HG02798 (cell line): ENCODE results near the gene LEMD1.

Source experiments
- ATAC-seq: cut with Tn5 transposase; IDR thresholded peaks from one replicate; pipeline ENCODE4 v1.9.1; 2021; ENCODE audit warnings: mild to moderate bottlenecking; ENCODE audit not compliant: unreplicated experiment, poor library complexity

The LEMD1 gene

GRCh38 chr1:205421798-205422197 lies at the start of gene LEMD1:
Gene LEMD1, minus strand, starts transcription at chr1:205422056. Its CDS starts 1,520 bp downstream, at chr1:205420536.
- ATAC-seq, result no peak

DNA sequence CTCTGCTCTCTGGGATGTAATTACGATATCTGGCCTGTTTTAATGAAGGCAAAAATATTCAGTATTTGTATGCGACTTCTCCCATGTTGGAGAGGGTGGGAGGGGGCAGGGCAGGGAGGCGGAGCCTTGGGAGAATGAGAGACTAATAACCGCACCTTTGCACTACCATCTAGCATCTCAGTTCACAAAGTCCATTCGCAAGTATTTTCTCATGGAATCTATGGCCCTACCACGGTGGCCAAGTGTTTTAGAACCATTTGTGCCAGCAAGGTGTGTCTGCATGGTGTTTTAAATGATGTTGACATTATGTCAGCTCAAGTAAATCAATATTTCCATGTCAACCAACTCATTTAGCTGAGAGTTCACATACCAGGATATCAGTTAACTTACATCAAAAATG lies 48.3 kb upstream of the LEMD1 start:
- ATAC-seq, result no peak

GRCh38 chr1:205466595-205467220 lies 44.9 kb upstream of the LEMD1 start:
- no peak for ATAC-seq

- no peak for ATAC-seq
These were observed 43.5 kb upstream of the LEMD1 start for GRCh38 chr1:205465392-205465791.

DNA sequence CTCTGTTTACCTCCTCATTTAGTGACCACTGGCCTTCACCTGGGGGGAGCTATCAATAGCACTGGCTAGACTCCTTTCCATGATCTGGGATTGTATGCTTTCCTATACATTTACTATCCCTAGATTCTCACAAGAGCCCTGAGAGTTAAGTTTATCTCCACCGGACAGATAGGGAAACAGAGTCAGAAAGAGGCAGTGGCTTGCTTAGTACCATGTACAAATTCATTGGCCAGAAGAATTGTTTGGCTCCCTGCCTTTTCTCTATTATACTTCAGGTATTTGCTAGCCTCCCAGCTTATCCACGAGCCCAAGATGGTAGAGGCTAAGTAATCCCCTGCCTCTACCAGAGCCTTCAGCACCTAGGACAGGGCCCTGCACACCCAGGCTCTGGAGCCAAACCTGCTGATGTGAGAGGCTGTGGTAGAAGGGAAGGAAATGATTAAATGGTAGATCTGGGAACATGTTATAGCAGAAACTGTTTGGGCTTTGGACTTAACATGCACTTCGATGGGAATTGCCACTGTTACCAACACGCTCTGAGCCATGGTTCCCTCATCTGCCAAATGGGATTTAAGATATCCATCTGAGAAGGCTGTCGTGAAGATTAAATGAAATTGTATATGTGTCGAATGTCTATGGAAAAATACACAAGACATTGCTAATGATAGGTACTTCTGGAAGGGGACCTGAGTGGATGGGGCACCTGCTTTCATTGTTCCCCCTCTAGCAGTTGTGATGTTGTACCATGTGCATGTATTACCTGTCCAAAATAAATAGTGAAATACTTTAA lies 37.1 kb upstream of the LEMD1 start:
- no peak for ATAC-seq

DNA sequence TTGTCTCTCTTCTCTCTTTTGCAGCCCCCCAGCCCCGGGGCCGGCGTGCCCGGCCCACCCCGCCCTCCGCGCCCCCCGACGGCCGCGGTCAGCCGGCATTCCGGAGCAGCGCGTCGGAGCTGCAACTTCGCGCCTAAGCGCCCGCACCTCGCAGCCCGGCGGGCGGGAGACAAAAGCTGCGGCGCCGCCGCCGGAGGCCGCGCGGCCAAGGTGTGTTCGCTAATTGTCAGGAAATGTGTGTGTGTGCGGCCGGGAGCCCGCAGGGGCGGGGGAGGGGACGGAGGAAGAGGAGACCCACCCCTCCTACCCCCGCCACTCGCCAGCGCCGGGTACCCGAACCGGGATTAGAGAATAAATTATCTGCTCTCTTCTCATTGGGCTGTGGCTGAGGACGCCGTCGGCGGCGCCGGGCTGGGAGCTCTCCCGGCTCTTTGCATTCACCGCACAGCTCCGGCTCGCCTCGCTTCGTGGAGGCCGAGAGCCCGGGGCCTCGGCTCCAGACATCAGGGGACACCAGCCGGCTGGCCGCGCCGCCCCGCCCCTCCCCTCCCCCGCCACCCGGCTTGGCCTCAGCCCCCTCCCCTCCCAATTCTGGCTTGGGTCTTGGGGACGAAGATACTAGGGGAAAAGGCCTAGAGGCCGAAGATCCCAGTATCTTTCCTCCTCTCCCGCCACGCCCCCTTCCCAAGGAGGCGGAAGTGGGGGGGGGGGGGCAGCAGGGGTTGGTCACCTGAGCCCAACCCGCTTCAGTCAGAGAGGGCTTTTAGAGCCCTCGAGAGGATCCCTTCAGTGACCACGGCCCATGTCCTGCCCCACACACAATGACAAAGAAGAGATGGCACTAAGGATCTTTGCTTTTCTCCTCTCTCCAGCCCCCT lies 35.3 kb upstream of the LEMD1 start:
- no peak for ATAC-seq

- ATAC-seq, result no peak
These were observed 34.6 kb upstream of the LEMD1 start for GRCh38 chr1:205456383-205456867.

- ATAC-seq, result no peak
These were observed 33.9 kb upstream of the LEMD1 start, which contains the start of gene BLACAT1 for GRCh38 chr1:205455581-205456382. Gene BLACAT1, minus strand, starts transcription at chr1:205456045.

- ATAC-seq, result no peak
These were observed 33.1 kb upstream of the LEMD1 start for GRCh38 chr1:205454903-205455335.

GRCh38 chr1:205453466-205453865 lies 31.6 kb upstream of the LEMD1 start:
- ATAC-seq, result no peak

- ATAC-seq, result no peak
These were observed 31.1 kb upstream of the LEMD1 start for GRCh38 chr1:205452933-205453332.

DNA sequence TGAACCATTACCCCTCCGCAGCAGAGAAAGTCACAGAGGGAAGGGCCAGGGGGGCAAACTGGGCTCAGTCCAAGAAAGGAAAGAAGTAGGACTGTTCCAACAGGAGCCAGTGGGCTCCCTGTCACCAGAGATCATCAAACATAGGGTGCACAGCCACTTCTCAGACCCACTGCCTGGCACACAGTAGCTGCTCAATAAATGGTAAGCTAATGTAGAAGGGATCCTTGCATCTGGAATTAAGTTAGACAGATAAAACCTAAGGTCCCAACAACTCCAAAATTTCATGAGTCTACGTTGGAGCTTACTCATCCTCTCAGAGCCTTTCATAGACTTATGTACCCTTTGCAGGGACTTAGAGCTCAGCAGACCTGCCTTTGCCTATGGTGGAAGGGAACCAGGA lies 30.5 kb upstream of the LEMD1 start:
- ATAC-seq, result no peak

GRCh38 chr1:205451759-205452164 lies 29.9 kb upstream of the LEMD1 start:
- no peak for ATAC-seq

- no peak for ATAC-seq
These were observed 29.3 kb upstream of the LEMD1 start for GRCh38 chr1:205451202-205451601.

DNA sequence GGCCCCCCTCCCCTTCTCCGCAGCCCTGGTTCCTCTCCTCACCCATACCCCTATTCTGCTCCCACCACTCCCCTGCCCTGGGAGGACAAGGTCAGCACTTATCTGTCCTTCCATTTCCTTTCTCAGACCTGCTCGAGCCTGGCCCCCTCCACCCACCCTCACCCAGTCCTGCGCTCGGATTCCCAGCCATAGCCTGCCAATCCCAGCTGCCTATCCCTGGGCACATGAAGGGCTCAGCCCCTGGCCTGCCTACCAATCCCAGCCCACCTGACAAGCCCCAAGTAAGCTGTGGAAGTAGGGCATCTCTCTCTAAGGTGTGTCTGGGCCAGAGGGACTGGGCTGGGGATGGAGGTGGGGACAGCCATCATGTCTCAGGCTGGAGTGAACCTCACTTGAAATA lies 28.6 kb upstream of the LEMD1 start:
- no peak for ATAC-seq

- ATAC-seq, result peak; percentile 63
These were observed 28.0 kb upstream of the LEMD1 start for GRCh38 chr1:205449750-205450443.

- ATAC-seq, result no peak
These were observed 27.4 kb upstream of the LEMD1 start for GRCh38 chr1:205449254-205449749.

DNA sequence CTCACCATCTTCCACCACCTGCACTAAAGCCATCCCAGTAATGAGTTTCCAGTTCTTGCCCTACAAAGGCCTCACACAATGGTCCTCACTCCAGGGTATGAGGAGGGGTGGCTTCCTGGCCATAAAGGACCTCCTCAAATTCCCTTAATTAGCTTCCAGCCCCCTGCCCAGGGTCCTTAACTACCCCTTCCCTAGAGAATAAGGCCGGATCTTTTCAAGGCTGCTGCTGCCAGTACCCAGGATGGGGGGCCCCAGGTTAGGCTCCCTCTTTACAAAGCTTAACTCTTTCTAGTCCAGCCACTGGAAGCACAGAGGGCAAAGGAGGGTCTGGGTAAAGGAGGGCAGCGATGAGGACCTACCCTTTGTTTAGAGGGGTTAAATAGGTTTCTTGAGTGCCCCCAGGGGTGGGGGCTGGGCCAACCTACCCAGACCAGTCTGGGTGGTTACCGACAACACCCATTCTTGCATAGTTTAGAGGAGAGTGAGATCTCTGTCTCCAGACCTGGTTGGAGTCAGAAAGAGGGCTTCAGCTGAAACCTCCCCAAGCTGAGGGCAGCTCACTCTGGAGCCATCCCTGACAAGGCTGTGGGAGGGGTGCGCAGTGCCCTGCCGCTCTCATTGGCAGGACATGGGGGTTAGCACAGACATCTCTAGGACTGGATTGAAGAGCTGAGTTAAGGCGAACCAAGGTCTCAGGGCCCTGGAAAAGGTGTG lies 26.8 kb upstream of the LEMD1 start:
- no peak for ATAC-seq
